NCI-H2196 (cell line): Measurements from ENCODE around the gene CAT.
A peak's percentile ranks its signal among the peaks of the same experiment; 100 is the strongest.

Source experiments
- DNase-seq: peaks from one replicate; lab custom pipeline; 2025; ENCODE audit not compliant: unreplicated experiment; lab: John Stamatoyannopoulos, UW

Gene CAT

DNA sequence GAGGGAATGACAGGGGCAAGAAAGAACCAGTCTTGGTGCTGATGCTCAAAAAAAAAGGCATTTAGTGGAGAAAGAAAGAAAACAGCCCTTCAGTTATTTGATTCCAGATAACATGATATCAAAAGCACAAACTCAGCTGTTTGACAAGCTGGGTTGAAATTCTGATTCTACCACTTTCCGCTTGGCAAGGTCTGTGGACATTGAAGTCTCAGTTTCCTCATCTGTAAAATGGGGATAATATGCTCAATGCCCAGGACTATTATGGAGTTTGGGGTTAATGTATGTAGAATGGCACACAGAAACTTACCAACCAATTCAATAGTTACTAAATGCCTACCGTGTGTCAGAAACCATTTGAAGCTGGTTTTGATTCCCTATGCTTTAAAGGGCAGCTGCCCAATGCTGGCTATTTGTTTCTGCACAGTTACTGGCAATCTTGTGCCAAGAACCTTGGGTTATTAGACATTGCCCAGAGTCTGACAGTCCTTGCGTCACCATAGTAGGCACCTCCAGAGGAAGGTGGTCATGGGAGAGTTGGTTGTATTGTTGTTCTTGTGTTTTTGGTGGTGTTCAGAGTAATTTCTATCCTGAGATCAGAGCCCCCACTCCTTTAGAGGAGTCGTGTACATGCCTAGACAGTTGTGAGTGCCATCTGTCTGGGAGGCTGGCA is 55.3 kb downstream of the CAT start:
- no peak for DNase-seq

GRCh38 chr11:34495239-34495723 is 56.5 kb downstream of the CAT start:
- no peak for DNase-seq

GRCh38 chr11:34495724-34496377 is 57.1 kb downstream of the CAT start:
- DNase-seq: no peak

DNA sequence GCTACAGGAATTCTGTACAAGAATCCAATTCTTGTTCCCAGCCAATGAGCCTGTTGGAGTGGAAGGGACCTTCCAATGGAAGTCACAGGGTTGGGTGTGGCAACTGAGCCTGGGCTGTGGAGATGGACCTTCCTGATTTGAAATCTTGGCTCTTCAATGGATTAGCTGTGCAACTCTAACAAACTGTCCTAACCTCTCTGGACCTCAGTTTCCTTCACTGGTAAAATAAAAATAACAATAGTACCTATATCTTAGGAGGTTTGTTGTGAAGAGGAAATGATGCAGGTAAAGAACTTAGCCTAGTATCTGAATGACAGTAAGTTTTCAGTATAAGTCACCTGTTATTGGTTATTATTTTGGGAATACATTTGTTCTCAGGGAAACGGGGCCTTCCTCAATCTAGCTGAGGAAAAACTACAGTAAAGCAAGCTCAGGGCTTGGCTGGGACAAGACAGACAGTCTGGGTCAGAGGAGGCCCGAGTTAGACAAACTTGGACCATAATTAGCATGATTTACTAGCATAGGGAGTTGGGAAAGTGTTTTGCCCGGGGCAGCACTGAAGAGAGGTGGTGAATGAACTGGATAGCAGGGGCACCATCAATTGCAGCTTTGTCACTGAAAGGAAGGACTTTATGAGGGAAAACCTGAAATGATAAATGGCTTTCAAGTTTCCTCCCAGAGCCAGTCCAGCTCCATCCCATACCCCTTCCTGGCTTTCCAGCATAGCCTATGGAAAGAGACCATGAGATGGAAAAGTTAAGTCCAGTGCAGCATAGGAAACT is 61.2 kb downstream of the CAT start:
- no peak for DNase-seq

GRCh38 chr11:34501500-34501899 is 62.8 kb downstream of the CAT start:
- DNase-seq: peak; percentile 22

GRCh38 chr11:34501949-34502348 is 63.2 kb downstream of the CAT start:
- DNase-seq: peak; percentile 42

DNA sequence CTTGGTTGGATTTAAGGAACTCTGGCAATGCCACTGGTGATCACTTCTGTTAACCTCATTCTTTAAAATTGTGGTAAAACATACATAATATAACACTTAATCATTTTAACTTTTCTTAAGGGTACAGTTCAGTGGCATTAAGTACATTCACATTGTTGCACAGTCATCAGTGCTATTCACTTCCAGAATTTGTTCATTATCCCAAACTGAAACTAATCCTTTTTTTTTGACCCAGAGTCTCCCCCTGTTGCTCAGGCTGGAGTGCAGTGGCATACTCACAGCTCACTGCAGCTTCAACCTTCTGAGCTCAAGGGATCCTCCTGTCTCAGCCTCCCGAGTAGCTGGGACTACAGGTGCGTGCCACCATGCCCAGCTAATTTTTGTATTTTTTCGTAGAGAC is 64.2 kb downstream of the CAT start:
- DNase-seq: no peak

DNA sequence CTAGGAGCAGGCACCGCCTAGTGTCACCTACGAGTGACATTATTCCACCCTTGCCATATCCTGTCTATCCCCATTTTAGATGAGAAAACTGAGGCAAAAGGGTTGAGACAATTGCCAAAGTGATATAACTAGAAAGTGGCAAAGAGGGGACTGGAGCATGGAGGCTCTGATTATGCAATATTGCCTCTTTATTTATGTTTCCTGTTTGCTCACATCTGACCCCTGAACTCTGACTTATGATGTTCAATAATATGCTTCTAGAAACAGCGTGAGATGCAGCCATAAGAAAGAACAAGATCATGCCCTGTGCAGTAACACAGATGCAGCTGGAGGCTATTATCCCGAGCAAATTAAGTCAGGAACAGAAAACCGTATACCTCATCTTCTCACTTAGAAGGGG is 67.1 kb downstream of the CAT start:
- no peak for DNase-seq

GRCh38 chr11:34507156-34507555 is 68.4 kb downstream of the CAT start:
- DNase-seq: no peak

DNA sequence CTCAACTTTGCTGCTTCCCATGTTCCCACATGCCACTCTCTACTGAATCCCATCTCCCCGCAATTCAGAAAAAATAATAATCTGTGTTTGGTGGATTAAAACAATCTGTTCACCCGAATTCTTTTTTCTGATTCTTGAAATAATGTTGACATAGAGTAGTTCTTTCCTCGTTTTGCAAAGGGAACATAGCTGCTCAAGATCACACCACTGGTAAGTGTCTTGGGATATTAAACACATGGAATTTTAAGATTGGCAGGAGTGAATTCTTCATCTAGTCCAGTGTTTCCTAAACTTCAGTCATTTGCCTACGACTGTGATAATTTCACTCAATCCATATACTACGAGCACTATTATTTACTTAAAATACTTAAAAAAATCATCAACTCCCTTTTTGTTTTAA is 68.9 kb downstream of the CAT start:
- no peak for DNase-seq

DNA sequence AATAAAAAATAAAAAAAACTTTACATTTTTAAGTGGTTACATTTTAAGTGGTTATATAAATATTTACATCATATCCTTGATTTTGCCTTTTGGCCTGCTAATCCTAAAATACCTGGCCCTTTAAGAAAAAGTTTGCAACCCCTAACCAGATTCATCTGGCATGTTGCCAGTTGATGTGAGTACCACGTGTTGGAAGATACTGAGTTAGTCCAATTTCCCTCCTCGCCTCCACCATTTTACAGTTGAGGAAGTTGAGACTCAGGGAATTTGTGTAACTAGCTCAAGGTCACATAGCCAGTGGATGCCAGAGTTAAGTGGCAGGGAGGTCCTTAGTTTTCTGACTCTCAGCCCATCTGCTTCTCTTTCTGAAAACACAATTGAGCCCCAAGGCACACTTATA is 69.8 kb downstream of the CAT start:
- DNase-seq: no peak

GRCh38 chr11:34509336-34509876 is 70.7 kb downstream of the CAT start:
- DNase-seq: no peak

GRCh38 chr11:34510218-34510617 is 71.5 kb downstream of the CAT start:
- no peak for DNase-seq

GRCh38 chr11:34510673-34511072 is 71.9 kb downstream of the CAT start:
- no peak for DNase-seq

GRCh38 chr11:34512840-34513681 is 74.3 kb downstream of the CAT start:
- peak; percentile 27 for DNase-seq

DNA sequence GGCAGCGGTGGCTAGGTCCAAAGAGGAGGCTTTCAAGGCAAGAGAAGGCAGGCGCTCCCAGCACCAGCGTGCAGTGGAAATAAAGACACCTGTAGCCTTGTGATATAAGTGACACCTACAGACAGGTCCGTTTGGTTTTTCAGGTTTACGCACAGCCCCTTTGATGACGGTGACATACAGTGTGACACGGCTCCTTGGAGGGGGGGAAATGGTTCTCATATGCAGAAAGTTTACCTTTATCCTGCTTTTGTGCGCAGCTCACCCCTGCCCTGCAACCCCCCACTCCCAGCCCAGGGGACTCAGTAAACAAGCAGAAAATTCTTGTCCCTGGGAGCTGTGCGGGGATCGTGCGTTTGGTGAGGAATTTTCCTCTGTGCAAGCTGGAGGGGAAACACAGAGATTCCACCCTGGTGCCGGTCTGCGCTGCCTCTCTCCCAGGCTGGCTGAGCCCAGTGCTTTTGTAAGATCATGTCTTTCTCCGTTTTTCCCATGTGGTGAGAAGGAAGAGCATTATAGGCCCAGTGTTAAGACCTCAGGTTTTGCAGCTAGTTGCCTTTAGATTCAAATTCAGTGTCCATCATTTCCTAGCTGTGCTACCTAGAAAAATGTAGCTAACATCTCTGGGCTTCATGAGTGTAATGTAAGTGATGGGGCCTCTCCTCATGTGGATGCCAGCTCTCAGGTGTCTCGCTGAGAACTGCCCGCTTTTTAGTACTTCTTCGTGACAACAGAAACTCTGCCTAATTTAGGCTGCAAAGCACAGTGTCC is 75.1 kb downstream of the CAT start, which contains the start of gene ELF5:
TSS of gene ELF5 (minus strand) at position 113 of the 768 bp plus-strand sequence. CDS start 8,045 bp downstream, outside the sequence.
- no peak for DNase-seq

DNA sequence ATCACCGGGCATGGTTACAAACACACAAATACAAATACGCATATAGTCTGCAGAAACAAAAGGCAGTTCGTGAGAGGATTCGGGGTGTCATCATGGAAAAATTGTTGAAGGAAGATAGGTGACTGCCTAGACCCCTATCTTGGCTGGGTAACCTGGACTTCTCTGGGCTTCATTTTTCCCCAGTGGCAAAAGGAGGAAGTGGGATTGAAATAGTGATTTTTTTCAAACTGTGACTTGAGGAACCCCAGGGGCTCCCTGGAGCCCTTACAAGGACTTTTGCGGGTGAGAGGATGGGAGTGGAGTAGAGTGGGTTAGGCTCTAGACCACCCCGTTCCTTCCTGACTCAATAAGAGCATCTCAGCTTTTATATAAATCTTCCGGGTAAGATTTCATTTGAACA is 75.9 kb downstream of the CAT start:
- no peak for DNase-seq

DNA sequence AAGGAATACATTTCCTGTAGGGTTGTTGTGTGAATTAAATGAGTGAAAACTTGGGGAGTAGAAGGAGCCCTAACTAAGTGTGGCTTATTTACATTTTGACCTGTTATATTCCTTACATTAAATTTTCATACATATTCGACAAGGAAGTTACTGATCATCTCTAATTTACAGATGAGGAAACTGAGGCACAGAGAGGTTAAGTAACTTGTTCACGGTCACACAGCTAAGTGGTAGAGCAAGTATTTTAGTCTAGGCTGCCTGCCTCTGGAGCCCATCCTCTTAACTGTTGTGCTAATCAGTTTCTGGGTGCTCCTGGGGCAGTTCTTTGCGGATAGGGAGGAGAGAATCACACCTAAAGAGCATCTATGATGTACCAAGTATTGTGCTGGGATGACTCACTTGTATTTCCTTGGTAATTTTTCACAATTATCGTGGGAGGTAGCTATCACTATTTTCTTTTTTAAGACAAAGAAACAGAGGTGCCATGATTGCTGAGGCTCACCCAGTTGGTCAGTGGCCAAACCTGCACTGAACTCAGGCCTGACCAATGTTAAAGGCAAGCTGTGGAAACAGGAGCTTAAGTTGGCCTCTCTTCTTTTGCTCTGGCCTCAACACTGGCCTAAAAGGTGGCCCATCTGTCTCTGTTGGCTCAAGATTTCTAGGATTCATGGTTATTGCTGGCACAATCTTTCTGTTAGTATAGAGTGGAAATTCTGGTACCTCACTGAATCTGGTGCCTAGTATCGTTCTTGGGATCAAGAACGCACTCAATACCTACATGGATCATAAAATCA is 77.7 kb downstream of the CAT start:
- DNase-seq: no peak

- no peak for DNase-seq
Measured at GRCh38 chr11:34519595-34520235, 81.0 kb downstream of the CAT start.
